ENCODE data around the gene FAM53B.

Gene FAM53B

GRCh38 chr10:124678557-124679240 lies 65.5 kb downstream of the FAM53B start:
- DNase-seq (ENCODE audit: low spot score) = no peak

GRCh38 chr10:124677749-124678556 lies 66.2 kb downstream of the FAM53B start:
- DNase-seq (ENCODE audit: low spot score) = peak; percentile 85

DNA sequence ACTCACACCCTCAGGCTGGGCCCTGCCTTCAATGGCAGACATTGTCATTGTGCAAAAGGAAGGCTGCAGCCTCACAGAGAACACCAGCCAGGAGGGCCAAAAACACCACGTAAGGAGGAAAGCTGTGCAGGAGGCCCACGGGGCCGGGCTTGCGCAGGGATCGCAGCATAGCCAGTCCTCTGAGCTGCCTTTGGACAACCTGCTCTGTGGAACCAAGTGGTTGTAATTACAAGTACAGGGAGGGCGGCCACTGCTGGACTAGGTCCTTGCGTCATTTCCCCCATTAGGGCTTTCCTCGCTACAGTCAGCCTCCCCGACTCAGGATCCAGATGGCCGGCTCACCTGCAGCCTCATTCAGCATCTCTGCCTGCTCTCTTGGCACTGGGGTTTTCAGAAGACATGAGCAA lies 66.9 kb downstream of the FAM53B start:
- no peak for DNase-seq (ENCODE audit: low spot score)

- DNase-seq (ENCODE audit: low spot score) = no peak
Observed at GRCh38 chr10:124676416-124677062, 67.6 kb downstream of the FAM53B start.

GRCh38 chr10:124675824-124676223 lies 68.4 kb downstream of the FAM53B start:
- no peak for DNase-seq (ENCODE audit: low spot score)

- no peak for DNase-seq (ENCODE audit: low spot score)
Observed at GRCh38 chr10:124675261-124675660, 68.9 kb downstream of the FAM53B start.

- DNase-seq (ENCODE audit: low spot score) = no peak
Observed at GRCh38 chr10:124674768-124675222, 69.4 kb downstream of the FAM53B start.

GRCh38 chr10:124672181-124672638 lies 72.0 kb downstream of the FAM53B start:
- DNase-seq (ENCODE audit: low spot score) = no peak

GRCh38 chr10:124671486-124672075 lies 72.6 kb downstream of the FAM53B start:
- peak; percentile 64 for DNase-seq (ENCODE audit: low spot score)

GRCh38 chr10:124670849-124671248 lies 73.3 kb downstream of the FAM53B start:
- DNase-seq (ENCODE audit: low spot score) = no peak

GRCh38 chr10:124669824-124670654 lies 74.1 kb downstream of the FAM53B start:
- no peak for DNase-seq (ENCODE audit: low spot score)

- DNase-seq (ENCODE audit: low spot score) = no peak
Observed at GRCh38 chr10:124669141-124669823, 74.9 kb downstream of the FAM53B start.

GRCh38 chr10:124668517-124669051 lies 75.6 kb downstream of the FAM53B start:
- no peak for DNase-seq (ENCODE audit: low spot score)

GRCh38 chr10:124667425-124668345 lies 76.5 kb downstream of the FAM53B start:
- DNase-seq (ENCODE audit: low spot score) = no peak

DNA sequence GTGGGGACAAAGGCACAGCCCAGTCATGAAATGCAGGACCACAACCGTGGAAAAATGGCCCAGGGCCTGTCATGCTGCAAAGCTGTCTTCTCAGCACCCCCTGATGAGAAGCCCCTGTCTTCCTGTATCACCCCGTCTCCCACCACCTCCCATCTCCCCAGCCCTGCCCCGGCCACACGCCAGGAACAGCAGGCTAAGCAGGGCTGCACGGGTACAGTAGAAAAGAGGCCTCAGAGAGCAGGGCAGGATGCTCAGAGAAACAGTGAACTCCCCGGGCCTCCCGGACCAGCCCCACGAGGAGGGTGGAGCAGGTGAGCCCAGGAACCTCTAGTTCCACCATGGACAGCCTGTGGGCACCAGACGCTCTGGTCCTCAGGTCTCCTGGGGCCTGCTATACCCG lies 77.7 kb downstream of the FAM53B start:
- DNase-seq (ENCODE audit: low spot score) = no peak

DNA sequence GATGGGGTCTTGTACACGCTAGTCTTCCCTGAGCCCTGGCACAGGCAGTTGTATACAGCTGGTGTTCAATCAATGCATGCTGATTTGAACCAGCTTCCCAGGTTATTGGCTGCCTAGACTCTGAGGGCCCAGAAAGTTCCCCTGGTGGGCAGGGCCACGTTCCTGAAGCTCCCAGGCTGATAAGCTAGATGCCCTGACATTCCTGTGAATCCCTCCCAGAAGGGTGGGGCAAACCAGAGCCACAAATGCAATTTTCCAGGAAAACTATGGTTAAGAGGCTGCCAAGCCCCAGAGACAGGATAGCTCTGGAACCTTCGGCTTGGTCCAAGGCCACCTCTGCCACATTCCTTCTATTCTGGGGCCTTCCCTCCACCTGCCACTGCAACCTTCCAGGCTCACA lies 78.2 kb downstream of the FAM53B start:
- DNase-seq (ENCODE audit: low spot score) = no peak

DNA sequence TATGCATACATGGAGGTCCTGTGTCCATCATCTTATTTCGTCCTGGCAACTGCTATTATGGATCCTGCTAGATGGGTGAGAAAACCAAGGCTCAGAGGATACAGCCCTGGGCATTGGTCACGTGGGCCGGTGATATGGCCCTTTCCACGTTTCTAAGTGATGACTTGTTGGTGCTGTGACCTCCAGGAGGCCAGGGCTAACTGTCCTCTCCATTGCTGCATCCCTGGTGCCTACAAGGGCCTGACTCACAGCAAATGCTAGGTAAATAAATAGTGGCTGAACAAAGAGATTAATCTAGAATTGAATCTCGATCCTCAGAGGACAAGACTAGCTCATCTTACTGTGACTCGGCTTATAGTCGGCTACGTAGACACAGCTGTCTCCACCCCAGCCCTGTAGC lies 78.6 kb downstream of the FAM53B start:
- no peak for DNase-seq (ENCODE audit: low spot score)

GRCh38 chr10:124665091-124665490 lies 79.1 kb downstream of the FAM53B start:
- no peak for DNase-seq (ENCODE audit: low spot score)

DNA sequence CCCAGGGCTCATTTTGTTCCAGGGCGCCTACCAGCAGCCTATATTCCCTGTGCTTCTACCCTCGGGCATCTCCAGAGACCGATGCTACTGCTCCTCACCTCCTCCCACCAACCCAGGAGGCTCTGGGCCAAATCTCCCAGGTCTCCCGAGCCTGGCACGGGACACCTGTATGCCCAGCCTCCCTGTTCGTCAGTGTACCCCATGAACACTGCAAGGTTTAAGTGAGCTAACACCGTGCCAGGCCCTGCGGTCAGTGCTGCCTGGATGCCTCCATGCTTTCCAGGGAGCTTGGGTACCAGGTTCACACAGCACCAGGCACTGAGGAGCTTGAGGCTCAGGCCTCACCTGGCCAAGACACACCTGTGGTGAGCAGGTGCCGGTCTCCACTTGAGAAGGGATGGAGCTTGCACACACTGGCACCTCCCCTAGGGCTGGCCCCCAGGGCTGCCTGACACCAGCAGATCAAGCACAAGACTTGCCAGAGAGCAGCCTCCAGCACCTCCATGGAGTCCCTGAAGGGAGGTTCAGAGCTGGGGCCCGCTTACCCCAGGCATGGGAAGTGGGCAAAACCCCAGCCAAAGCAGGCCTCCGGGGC lies 80.3 kb downstream of the FAM53B start:
- DNase-seq (ENCODE audit: low spot score) = no peak

All from hematopoietic multipotent progenitor cell treated with erythropoietin and hydrocortisone succinate and interleukin-3 and kit ligand, for 15 days (in vitro differentiated cells).